H1 (cell line): ENCODE measurements around the gene PRICKLE1.

Experiments
- RFX5 ChIP-seq: IDR thresholded peaks from 2 replicates; pipeline ENCODE4 v1.6.1; 2011; ENCODE audit warnings: low read depth, low read length, improper control_type of control experiment, borderline replicate concordance
- TF ChIP-seq, protein P1 (sequence below), 3 experiments: IDR thresholded peaks; 1 replicate in 2 of 3; 2 replicates in 1 of 3; pipeline versions ENCODE4 v1.5.1 to v1.6.1; 2011; ENCODE audit warnings: low read length in 3 of 3, mild to moderate bottlenecking in 3 of 3, inconsistent platforms in 2 of 3, low read depth in 1 of 3, moderate library complexity in 1 of 3; ENCODE audit not compliant: insufficient read depth in 1 of 3; ENCODE audit errors: control extremely low read depth in 1 of 3

DNA sequence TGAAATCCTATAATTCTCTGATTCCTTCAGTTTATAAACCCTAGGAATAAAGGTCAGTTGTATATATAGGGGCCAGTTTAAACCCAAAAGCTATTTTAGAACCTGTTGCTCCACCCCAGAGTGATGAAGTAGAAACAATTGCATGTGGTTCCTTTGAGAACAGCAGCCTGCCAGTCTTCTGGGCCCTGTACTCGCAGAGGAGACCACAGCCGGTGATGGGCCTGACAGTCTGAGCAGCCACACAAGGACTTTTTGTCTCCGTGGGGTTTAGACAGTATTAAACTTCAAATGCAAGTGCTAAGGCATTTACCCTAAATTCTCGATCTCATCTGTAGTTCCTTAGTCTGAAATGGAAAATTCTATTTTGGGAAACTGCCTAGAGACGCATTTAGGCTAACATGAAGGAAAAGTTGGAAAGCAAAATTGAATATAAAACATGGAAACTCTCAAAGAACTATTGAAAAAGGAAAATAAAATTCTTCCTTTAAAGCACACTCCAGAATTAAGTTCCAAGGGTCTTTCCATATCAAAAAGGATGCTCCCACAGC, 80.6 kb downstream of the PRICKLE1 start:
- TF ChIP-seq, protein P1, sequence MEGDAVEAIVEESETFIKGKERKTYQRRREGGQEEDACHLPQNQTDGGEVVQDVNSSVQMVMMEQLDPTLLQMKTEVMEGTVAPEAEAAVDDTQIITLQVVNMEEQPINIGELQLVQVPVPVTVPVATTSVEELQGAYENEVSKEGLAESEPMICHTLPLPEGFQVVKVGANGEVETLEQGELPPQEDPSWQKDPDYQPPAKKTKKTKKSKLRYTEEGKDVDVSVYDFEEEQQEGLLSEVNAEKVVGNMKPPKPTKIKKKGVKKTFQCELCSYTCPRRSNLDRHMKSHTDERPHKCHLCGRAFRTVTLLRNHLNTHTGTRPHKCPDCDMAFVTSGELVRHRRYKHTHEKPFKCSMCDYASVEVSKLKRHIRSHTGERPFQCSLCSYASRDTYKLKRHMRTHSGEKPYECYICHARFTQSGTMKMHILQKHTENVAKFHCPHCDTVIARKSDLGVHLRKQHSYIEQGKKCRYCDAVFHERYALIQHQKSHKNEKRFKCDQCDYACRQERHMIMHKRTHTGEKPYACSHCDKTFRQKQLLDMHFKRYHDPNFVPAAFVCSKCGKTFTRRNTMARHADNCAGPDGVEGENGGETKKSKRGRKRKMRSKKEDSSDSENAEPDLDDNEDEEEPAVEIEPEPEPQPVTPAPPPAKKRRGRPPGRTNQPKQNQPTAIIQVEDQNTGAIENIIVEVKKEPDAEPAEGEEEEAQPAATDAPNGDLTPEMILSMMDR (IDR thresholded peaks at IDR 0.05; ENCODE audit: control extremely low read depth in 1 of 3, insufficient read depth in 1 of 3, low read depth in 1 of 3, low read length in 3 of 3): no peak
- no peak for TF ChIP-seq RFX5
